GM13976 (cell line): Measurements from ENCODE around the gene MFSD6L.

Experiments
- DNase-seq: peaks from one replicate; pipeline ENCODE4 v3.0.0; 2012; ENCODE audit warnings: low spot score
- in situ Hi-C: fragments of 300-500 bp; cut with MboI; formaldehyde crosslinking; loops from one replicate; pipeline ENCODE4 v1.12.0; 2022; ENCODE audit warnings: low sequenced_read_pairs, mixed read lengths, inconsistent platforms; ENCODE audit not compliant: unreplicated experiment
- TF ChIP-seq, protein P1 (sequence below): IDR thresholded peaks from 2 replicates; pipeline ENCODE4 v1.5.1; 2012; ENCODE audit warnings: borderline replicate concordance, mild to moderate bottlenecking; ENCODE audit not compliant: insufficient read depth; ENCODE audit errors: extremely low read depth, missing control alignments, control extremely low read depth

The MFSD6L gene

GRCh38 chr17:8798846-8799569, at the start of gene MFSD6L:
Gene MFSD6L, minus strand, starts transcription at chr17:8799365. Its CDS starts 245 bp downstream, at chr17:8799120.
- TF ChIP-seq, protein P1, sequence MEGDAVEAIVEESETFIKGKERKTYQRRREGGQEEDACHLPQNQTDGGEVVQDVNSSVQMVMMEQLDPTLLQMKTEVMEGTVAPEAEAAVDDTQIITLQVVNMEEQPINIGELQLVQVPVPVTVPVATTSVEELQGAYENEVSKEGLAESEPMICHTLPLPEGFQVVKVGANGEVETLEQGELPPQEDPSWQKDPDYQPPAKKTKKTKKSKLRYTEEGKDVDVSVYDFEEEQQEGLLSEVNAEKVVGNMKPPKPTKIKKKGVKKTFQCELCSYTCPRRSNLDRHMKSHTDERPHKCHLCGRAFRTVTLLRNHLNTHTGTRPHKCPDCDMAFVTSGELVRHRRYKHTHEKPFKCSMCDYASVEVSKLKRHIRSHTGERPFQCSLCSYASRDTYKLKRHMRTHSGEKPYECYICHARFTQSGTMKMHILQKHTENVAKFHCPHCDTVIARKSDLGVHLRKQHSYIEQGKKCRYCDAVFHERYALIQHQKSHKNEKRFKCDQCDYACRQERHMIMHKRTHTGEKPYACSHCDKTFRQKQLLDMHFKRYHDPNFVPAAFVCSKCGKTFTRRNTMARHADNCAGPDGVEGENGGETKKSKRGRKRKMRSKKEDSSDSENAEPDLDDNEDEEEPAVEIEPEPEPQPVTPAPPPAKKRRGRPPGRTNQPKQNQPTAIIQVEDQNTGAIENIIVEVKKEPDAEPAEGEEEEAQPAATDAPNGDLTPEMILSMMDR: no peak
- DNase-seq: no peak
- in situ Hi-C loops: no loop called here

DNA sequence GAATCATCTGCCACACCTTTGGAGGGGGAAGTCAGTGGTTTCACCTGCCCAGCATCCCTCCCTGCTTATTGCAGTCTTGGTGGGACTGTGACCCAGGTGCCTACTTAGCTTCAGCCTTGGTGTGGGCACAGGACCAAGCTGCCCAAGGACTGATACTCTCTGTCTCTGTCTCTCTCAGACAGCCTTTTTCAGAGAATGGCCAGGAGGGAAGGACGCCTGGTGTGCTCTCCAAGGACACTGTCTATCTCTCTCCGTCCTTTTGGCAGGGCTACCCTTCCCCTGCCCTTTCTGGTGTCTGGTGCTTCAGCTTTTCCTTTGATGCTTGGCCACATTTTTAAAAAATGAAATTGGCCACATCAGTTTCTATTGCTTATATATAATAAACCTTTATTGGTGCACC, 48.7 kb upstream of the MFSD6L start:
- TF ChIP-seq, protein P1: no peak
- DNase-seq: no peak
- in situ Hi-C loops: no loop called here

DNA sequence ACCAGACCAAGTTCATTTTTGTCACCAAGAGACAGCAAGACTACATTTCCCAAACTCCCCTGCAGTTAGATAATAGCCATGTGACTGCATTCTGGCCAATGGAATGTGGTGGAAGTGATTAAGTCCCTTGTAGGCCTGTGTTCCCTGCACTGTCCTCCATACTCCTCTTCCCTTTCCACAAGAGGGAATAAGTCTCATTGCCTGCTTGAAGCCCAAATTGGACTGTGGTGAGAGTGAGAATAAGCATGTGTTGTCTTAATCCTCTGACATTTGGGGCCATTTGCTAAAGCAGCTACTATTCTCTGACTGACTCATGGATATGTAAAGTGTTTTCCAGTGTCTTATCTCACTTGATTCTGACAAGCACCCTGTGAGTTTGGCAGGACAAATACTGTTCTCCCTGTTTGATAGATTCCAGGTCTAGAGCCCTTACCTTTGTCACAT, 47.6 kb upstream of the MFSD6L start:
- in situ Hi-C loops: no loop called here
- TF ChIP-seq, protein P1: no peak
- DNase-seq: no peak

DNA sequence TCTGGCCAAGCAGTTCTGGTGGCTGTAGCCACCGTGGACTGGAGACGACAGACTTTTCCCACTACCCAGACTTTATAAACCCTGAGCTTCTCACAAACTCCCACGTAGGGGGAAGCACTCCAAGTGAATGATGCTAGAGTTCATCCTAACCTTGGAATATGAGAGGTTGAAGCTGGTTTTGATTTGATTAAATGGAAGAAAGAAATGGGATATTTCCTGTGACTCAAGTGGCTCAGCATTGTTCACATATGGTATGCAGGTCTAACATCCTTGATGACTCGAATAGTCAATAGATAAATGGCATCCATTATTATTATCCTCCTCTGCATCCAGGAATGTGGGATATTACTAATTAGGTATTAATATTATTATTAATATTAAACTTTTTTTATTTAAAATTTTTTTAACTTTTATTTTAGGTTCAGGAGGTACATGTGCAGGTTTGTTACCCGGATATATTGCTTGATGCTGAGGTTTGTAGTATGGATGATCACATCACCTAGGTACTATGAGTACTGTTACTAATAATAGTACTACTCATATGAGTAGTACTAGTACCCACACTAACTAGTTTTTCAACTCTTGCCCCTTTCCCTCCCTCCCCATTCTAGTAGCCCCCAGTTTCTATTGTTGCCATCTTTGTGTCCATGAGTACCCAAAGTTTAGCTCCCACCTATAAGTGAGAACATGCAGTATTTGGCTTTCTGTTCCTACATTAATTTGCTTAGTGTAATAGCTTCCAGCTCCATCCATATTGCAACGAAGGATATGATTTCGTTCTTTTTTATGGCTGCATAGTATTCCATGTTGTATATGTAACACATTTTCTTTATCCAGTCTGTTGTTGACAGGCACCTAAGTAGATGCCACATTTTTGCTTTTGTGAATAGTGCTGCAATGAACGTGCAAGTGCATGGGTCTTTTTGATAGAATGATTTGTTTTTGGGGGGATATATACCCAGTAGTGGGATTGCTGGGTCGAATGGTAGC, 45.4 kb upstream of the MFSD6L start:
- TF ChIP-seq, protein P1: no peak
- in situ Hi-C loops: no loop called here
- no peak for DNase-seq

- DNase-seq: no peak
- in situ Hi-C loops: no loop called here
- TF ChIP-seq, protein P1: no peak
These were observed 44.2 kb upstream of the MFSD6L start for GRCh38 chr17:8843344-8843743.

- in situ Hi-C loops: no loop called here
- DNase-seq: no peak
- TF ChIP-seq, protein P1: no peak
These were observed 42.7 kb upstream of the MFSD6L start for GRCh38 chr17:8841844-8842243.
